PFSK-1 (cell line): ENCODE data around the gene SKAP2.

Experiments used
- FOXP2 ChIP-seq: optimal IDR thresholded peaks from 2 replicates; pipeline ENCODE3; 2011; ENCODE audit warnings: borderline replicate concordance, control low read depth, inconsistent platforms; ENCODE audit not compliant: insufficient read depth; ENCODE audit errors: extremely low read length, extremely low read depth
- POLR2AphosphoS5 ChIP-seq: IDR thresholded peaks from 2 replicates; pipeline ENCODE4 v1.6.1; 2012; ENCODE audit warnings: low read depth, mild to moderate bottlenecking, control low read depth, low read length, moderate library complexity
- SIN3A ChIP-seq: IDR thresholded peaks from 2 replicates; pipeline ENCODE4 v1.6.1; 2012; ENCODE audit warnings: mild to moderate bottlenecking, low read length, moderate library complexity, borderline replicate concordance; ENCODE audit not compliant: insufficient read depth
- TAF1 ChIP-seq: IDR thresholded peaks from 2 replicates; pipeline ENCODE4 v1.6.1; 2012; ENCODE audit warnings: low read length, control low read depth, borderline replicate concordance; ENCODE audit not compliant: insufficient read depth
- TF ChIP-seq, protein P1 (sequence below), 2 experiments: IDR thresholded peaks; 2 replicates each; pipeline versions ENCODE4 v1.6.1 to v1.8.0; 2011 to 2012; ENCODE audit warnings: low read depth in 2 of 2, low read length in 2 of 2, control low read depth in 1 of 2, inconsistent platforms in 1 of 2, mild to moderate bottlenecking in 1 of 2, moderate library complexity in 1 of 2; ENCODE audit not compliant: insufficient read depth in 1 of 2

The SKAP2 gene

GRCh38 chr7:26879671-26880070 lies 15.3 kb upstream of the SKAP2 start:
- TF ChIP-seq TAF1 (no peak), FOXP2 (no peak), SIN3A (no peak), POLR2AphosphoS5 (no peak)
- TF ChIP-seq, protein P1, sequence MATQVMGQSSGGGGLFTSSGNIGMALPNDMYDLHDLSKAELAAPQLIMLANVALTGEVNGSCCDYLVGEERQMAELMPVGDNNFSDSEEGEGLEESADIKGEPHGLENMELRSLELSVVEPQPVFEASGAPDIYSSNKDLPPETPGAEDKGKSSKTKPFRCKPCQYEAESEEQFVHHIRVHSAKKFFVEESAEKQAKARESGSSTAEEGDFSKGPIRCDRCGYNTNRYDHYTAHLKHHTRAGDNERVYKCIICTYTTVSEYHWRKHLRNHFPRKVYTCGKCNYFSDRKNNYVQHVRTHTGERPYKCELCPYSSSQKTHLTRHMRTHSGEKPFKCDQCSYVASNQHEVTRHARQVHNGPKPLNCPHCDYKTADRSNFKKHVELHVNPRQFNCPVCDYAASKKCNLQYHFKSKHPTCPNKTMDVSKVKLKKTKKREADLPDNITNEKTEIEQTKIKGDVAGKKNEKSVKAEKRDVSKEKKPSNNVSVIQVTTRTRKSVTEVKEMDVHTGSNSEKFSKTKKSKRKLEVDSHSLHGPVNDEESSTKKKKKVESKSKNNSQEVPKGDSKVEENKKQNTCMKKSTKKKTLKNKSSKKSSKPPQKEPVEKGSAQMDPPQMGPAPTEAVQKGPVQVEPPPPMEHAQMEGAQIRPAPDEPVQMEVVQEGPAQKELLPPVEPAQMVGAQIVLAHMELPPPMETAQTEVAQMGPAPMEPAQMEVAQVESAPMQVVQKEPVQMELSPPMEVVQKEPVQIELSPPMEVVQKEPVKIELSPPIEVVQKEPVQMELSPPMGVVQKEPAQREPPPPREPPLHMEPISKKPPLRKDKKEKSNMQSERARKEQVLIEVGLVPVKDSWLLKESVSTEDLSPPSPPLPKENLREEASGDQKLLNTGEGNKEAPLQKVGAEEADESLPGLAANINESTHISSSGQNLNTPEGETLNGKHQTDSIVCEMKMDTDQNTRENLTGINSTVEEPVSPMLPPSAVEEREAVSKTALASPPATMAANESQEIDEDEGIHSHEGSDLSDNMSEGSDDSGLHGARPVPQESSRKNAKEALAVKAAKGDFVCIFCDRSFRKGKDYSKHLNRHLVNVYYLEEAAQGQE (IDR thresholded peaks at IDR 0.05; ENCODE audit: insufficient read depth in 1 of 2, low read depth in 2 of 2, low read length in 2 of 2): no peak

- TF ChIP-seq FOXP2 (no peak), SIN3A (no peak), TAF1 (no peak), POLR2AphosphoS5 (no peak)
- TF ChIP-seq, protein P1 (IDR thresholded peaks at IDR 0.05; ENCODE audit: insufficient read depth in 1 of 2, low read depth in 2 of 2, low read length in 2 of 2): no peak
Observed at GRCh38 chr7:26868841-26869495, 4.6 kb upstream of the SKAP2 start.

DNA sequence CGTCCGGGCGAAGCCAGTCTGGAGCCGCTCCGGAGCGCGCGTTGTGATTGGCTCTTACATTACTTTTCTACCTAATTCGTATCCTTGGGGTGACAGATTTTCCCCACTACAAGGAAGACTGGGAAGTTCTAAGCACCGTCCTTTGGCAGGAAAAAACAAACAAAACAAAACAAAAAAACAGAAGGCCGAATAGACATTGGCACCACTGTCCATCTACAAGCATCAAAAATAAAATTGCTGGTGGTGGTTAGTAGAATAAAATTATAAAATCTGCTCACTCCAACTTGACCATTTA lies 651 bp upstream of the SKAP2 start:
- TF ChIP-seq FOXP2 (no peak), POLR2AphosphoS5 (no peak), TAF1 (no peak), SIN3A (no peak)
- TF ChIP-seq, protein P1 (IDR thresholded peaks at IDR 0.05; ENCODE audit: insufficient read depth in 1 of 2, low read depth in 2 of 2, low read length in 2 of 2): no peak

GRCh38 chr7:26863518-26864308 lies 677 bp downstream of the SKAP2 start:
- TF ChIP-seq POLR2AphosphoS5 (no peak), SIN3A (no peak), TAF1 (no peak), FOXP2 (no peak)
- TF ChIP-seq, protein P1 (IDR thresholded peaks at IDR 0.05; ENCODE audit: insufficient read depth in 1 of 2, low read depth in 2 of 2, low read length in 2 of 2): no peak
